Transverse colon (tissue), 3 donors: ENCODE results near the gene CARM1.
A peak's percentile ranks its signal among the peaks of the same experiment; 100 is the strongest.

Experiments
- CTCF ChIP-seq, 5 experiments: fragments of 200-600 bp in 3 of 5; fragments of 450-650 bp in 2 of 5; sonication (generic) in 3 of 5; IDR thresholded peaks; 1 replicate in 2 of 5; 2 replicates in 3 of 5; pipeline ENCODE4 v1.5.1; 2016 to 2017; ENCODE audit warnings: antibody characterized with exemption in 5 of 5, inconsistent platforms in 3 of 5, mild to moderate bottlenecking in 2 of 5, moderate library complexity in 1 of 5
- EP300 ChIP-seq: sonication (generic); formaldehyde crosslinking; IDR thresholded peaks from one replicate; pipeline ENCODE4 v1.6.1; 2017; ENCODE audit warnings: antibody characterized with exemption, low read depth
- POLR2A ChIP-seq: fragments of 450-650 bp; IDR thresholded peaks from one replicate; pipeline ENCODE4 v1.6.1; 2016; ENCODE audit warnings: antibody characterized with exemption, mild to moderate bottlenecking, moderate library complexity

- no peak for TF ChIP-seq CTCF (IDR thresholded peaks at IDR 0.05)
- peak; percentile 79 for TF ChIP-seq POLR2A
- TF ChIP-seq EP300, result no peak
Observed at GRCh38 chr19:10891405-10892086, 20.2 kb downstream of the CARM1 start.
